Stimulated activated CD4-positive, alpha-beta T cell treated with anti-CD3 and anti-CD28 coated beads, Interleukin-2, amount 100 ng/mL, for 4 hours (primary cell): ENCODE measurements around the gene LRRC1.

Experiments
- DNase-seq: peaks from one replicate; pipeline ENCODE4 v3.0.0-alpha.2; 2020; ENCODE audit warnings: low read depth

LRRC1 gene

GRCh38 chr6:53846250-53846649 is 51.4 kb downstream of the LRRC1 start:
- no peak for DNase-seq

- DNase-seq = no peak
Observed at GRCh38 chr6:53847796-53848314, 53.0 kb downstream of the LRRC1 start.

GRCh38 chr6:53850527-53850926 is 55.7 kb downstream of the LRRC1 start:
- no peak for DNase-seq

- no peak for DNase-seq
Observed at GRCh38 chr6:53851561-53851960, 56.8 kb downstream of the LRRC1 start.

- DNase-seq = no peak
Observed at GRCh38 chr6:53852805-53853204, 58.0 kb downstream of the LRRC1 start.

GRCh38 chr6:53854843-53855567 is 60.2 kb downstream of the LRRC1 start:
- DNase-seq = no peak

- no peak for DNase-seq
Observed at GRCh38 chr6:53855940-53856339, 61.1 kb downstream of the LRRC1 start.

- DNase-seq = no peak
Observed at GRCh38 chr6:53857318-53858094, 62.7 kb downstream of the LRRC1 start.

GRCh38 chr6:53858196-53858595 is 63.4 kb downstream of the LRRC1 start:
- no peak for DNase-seq

- no peak for DNase-seq
Observed at GRCh38 chr6:53858913-53859312, 64.1 kb downstream of the LRRC1 start.

- DNase-seq = no peak
Observed at GRCh38 chr6:53860511-53860910, 65.7 kb downstream of the LRRC1 start.

- DNase-seq = no peak
Observed at GRCh38 chr6:53861518-53861917, 66.7 kb downstream of the LRRC1 start.

- DNase-seq = no peak
Observed at GRCh38 chr6:53862662-53863462, 68.1 kb downstream of the LRRC1 start.

- no peak for DNase-seq
Observed at GRCh38 chr6:53864781-53865180, 70.0 kb downstream of the LRRC1 start.

GRCh38 chr6:53866226-53866625 is 71.4 kb downstream of the LRRC1 start:
- DNase-seq = no peak

GRCh38 chr6:53868626-53869025 is 73.8 kb downstream of the LRRC1 start:
- DNase-seq = no peak

GRCh38 chr6:53869964-53870363 is 75.2 kb downstream of the LRRC1 start:
- DNase-seq = no peak

- no peak for DNase-seq
Observed at GRCh38 chr6:53873922-53874321, 79.1 kb downstream of the LRRC1 start.

- DNase-seq = no peak
Observed at GRCh38 chr6:53874964-53875363, 80.2 kb downstream of the LRRC1 start.

GRCh38 chr6:53877151-53877550 is 82.3 kb downstream of the LRRC1 start:
- no peak for DNase-seq

GRCh38 chr6:53878808-53879207 is 84.0 kb downstream of the LRRC1 start:
- DNase-seq = no peak

GRCh38 chr6:53879608-53880007 is 84.8 kb downstream of the LRRC1 start:
- DNase-seq = no peak

- DNase-seq = no peak
Observed at GRCh38 chr6:53887316-53887715, 92.5 kb downstream of the LRRC1 start.
